NCI-H69 (cell line): ENCODE results near the gene RPH3AL.

Experiments used
- DNase-seq: peaks from one replicate; lab custom pipeline; 2025; lab: John Stamatoyannopoulos, UW

RPH3AL gene, protein sequence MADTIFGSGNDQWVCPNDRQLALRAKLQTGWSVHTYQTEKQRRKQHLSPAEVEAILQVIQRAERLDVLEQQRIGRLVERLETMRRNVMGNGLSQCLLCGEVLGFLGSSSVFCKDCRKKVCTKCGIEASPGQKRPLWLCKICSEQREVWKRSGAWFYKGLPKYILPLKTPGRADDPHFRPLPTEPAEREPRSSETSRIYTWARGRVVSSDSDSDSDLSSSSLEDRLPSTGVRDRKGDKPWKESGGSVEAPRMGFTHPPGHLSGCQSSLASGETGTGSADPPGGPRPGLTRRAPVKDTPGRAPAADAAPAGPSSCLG

DNA sequence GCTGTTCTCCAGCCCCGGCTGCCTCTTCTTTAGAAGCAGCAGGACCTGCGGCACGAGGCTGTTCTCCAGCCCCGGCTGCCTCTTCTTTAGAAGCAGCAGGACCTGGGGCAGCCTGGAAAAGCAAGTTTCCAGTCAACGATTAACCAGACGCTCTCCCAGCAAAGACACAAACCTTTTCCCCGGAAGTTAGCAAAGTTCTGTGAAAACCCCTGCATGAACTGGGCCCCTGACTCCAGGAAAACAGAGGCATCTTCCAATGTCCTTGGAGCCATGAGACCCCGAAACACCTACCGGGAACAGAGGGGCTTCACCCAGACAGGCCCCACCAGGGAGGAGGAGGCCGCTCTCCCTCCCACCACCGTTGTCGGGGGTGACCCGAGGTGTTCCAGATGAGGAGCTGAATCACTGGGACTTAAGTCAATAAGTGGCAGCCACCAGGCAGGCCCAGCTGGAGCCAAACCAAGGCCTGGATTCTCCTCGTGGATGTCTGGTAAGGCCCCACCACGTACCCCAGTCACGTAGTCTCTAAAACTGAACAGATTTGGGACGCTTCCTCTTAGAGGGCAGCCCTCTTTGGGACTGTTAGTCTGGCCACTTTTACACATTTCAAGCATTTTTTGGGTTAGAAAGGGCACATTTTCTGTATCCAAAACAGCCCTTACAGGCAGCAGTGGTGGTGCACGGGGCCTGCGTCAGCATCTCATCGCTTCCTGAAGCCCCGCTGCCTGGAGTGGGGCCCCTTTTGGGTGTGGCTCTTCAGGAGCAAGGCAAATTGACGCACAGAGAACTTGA, at the start of gene RPH3AL:
Gene RPH3AL (minus strand): TSS at position 387 of the 792 bp plus-strand sequence. CDS start 25,264 bp downstream, outside the sequence.
- no peak for DNase-seq

DNA sequence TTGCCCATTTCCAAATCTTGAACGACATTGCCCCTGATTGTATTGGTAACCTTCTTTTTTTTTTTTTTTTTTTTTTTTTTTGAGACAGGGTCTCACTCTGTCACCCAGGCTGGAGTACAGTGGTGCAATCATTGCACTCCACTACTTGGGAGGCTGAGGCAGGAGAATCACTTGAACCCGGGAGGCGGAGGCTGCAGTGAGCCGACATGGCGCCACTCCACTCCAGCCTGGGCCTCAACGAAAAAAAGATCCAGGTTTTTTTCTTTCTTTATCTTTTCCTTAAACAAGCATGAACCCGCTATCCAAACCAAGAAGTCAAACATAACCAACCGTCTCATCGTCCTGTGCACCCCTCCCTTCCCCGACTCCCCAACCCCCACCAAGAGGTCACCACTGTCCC, 47.6 kb upstream of the RPH3AL start:
- DNase-seq: no peak

DNA sequence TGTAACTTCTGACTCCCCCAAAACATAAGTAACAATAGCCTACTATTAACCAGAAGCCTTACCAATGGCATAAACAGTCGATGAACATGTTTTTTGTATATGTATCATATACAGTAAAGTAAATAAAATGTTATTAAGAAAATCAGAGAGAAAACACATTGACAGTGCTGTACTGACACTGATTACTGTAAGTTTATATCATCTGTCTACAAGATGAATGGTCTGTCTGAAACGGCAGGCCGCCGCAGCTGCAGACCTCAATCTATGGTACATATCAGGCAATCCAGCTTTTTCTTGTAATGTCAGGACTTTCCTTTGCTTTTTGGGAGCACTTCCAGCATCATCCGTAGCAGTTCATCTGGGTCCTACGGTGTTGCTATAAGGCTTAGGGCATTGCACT, 44.2 kb upstream of the RPH3AL start:
- DNase-seq: no peak

DNA sequence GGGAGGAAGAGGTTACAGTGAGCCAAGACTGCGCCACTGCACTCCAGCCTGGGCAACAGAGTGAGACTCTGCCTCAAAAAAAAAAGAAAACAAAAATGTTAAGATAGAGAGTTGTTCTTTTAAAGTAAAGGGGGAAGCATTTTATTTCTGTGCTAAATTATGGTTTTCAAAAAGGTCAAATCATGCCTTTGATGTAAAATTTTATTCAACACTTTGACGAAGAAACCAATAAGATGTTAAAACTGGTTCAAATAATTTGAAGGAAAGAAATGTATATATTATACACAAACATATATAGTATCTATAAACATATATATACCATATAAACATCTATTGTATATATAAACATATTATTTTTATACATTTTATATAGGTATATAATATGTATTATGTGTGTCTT, 43.4 kb upstream of the RPH3AL start:
- no peak for DNase-seq

DNA sequence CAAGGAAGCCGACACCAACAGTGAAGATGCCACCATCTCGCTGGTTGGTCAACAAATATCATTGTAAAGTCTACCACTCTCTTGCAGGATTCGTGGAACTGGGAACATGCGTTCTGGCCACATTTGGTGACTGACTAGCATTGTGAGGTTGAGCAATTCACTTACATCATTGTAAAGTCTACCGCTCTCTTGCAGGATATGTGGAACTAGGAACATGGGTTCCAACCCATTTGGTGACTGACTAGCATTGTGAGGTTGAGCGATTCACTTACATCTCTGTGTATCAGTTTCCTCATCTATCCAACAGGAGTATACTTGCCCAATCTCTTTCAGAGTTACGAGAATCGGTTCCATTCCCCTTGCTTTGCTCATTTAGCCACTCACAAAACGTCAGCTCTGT, 42.6 kb upstream of the RPH3AL start:
- no peak for DNase-seq

DNA sequence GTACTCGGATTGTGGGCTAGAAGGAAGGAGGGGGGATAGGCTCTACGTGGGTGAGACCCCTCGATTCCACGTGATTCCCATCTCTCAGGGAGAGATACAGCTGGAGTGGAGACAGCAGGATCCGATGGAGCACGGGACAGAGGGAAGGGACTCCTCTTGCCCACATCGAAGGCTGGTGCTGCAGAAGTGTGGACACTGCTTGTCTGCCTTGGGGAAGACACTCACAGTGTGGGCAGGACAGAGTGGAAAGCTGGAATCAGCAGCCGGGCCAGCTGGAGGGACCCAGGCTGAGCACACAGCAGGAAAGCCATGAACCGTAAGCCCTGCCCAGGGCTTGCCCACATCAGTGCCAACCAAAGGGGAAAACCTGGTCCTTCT, 42.1 kb upstream of the RPH3AL start:
- no peak for DNase-seq

DNA sequence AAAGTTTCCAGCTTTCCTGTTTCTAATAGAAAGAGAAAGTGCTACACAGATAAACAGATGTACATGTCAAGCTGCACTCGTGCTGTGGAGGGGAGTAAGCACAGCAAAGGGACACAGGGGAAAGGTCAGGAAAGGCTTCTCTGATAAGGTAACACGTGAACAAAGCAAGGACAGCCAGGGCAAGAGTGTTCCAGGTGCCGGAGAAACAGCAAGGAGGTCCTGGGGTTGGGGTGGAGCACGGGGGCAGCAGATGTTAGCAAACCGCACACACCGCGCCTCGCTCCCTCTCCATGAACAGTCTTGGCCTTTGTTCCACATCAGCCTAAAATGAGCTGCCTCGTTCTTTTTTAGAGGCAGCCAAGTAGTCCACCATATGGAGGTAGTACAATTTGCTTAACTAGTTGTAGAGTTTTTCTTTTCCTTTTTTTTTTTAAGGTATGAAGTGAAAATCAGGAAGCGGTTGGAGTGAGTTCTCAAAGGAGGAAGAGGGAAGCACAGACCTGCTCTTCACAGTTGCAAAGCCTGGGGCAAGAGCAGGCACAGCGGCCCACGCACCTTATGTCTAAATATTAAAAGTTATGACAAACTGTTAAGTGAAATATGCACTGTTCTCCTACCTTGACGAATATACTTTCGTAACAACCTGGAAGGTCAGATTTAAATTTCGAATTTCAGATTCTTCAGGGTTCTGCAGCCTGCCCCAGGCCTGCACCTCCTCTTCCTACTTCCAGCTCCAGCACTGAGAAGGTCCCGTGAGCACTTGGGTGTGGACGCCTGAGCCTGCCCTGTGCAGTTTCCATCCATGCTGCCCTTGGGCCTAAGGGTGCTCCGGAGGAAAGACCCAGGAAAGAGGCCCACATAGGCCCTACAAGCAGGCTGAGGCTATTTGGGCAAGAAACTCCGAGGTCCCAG, 41.5 kb upstream of the RPH3AL start:
- no peak for DNase-seq

DNA sequence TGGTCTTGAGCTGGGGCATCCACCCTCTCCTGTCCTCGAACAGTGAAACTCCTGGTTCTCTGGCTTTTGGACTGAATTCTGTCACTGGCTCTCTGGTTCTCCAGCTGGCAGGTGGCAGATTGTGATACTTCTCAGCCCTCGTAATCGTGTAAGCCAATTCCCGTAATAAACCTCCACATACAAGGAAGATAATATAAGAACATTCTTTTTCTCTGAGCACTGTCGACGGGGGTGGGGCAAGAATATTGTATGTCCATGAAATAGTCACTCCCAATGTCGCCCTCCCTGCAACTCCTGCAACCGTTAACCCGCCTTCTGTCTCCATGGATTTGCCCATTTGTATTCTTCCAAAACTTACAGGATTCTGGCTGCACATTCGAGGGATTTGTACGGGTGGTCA, 39.2 kb upstream of the RPH3AL start:
- no peak for DNase-seq

DNA sequence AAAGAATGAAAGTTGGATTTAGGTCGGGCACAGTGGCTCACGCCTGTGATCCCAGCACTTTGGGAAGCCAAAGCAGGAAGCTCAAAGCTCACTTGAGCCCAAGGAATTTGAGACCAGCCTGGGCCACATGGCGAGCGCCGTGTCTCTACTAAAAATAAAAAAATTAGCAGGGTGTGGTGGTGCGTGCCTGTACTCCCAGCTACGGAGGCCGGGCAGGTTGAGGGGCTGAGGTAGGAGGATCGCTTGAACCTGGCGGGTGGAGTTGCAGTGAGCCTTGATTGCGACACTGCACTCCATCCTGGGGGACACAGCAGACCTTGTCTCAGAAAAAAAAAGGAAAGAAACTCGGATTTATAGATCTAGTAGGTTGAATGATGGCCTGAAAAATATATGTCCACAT, 37.4 kb upstream of the RPH3AL start:
- DNase-seq: no peak

DNA sequence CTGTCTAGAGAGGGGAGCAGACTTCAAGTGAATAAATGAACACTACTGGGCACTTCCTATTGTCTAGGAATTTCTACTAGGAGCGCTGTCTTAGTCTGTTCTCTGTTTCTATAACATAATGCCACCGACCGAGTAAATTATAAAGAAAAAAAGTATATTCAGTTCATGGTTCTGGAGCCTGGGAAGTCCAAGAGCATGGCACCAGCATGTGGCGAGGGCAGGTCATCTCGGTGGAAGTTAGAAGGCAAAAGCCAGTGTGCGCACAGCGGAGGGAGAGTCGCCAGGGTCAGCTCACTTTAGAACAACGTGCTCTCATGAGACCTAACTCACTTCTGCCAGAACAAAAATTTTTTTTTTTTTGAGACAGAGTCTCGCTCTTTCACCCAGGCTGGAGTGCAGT, 35.5 kb upstream of the RPH3AL start:
- DNase-seq: no peak

DNA sequence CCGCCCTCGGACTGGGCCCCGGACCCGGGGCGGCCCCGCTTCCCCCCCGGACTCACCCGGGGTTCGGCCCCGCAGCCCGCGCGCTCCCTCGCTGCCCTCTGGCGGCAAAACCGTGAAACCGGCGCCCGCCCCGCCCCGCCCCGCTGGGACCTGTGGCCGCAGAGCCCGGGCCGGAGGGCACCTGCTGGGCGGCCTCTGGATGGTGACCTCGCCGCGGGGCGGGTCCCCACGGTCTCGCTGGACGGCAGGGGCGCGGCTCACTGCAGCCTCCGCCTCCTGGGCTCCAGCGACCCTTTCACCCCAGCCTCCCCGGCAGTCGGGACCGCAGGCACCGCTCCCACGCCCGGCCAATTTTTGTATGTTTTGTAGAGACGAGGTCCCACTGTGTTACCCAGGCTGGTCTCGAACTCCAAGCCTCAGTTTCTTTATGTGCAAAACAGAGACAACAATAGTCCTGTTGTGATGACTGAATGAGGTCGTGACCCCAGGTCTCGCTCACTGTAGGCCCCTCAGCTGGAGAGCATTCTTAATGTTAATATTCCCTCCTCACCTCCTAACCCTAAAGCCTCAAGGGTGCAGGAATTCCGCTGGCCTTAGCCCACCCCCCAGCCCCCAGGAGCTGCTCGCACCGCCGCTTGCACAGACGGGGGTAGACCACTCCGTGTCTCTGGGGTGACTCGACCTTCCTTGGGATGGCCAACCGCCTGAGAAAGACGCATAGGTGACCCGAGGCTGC, 33.7 kb upstream of the RPH3AL start:
- DNase-seq: peak; percentile 45

DNA sequence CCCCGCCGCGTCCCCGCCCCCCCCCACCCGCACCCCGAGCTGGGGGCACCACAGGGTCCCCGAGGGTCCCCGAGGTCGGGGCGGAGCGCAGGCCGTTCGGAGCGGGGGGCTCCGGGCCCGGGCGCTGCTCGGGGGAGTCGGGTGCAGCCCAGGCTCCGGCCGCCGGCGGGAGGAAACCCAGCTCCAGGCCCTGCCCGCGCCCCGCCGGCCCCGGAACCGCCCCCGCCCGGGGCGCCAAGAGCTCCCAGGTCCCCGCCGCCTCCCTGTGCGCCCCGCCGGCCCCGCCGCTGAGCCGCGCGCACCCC, 33.2 kb upstream of the RPH3AL start:
- DNase-seq: no peak

DNA sequence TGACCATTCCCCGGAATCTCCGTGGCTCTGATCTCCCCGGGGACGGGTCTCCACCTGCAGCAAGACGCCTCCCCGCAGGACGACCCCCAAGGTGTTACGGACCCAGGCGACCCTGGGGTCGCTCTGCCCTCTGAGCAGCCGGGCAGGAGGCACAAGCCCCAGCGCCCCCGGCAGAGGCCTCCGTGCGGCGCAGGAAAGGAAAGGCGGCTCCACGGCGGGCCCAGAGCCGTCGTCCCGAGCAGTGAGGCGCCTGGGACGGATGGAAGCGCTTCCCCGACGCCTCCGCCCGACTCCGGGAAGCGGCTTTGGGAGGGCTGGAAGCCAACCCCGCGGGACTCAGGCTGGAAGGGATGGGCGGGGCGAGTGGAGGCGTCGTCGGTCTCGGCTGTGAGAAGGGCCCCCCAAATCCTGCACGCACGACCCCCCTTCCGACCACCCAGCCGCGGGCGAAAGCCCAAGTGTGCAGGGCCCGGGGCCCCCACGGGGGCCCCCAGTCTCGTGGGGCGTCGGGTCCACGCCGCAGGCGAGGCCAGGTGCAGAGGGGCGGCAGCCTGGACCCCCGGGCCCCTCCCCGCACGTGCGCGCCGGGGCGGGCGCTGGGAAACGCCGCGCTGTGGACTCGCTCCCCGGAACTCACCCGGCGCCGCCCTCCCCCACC, 32.7 kb upstream of the RPH3AL start:
- DNase-seq: peak; percentile 15

DNA sequence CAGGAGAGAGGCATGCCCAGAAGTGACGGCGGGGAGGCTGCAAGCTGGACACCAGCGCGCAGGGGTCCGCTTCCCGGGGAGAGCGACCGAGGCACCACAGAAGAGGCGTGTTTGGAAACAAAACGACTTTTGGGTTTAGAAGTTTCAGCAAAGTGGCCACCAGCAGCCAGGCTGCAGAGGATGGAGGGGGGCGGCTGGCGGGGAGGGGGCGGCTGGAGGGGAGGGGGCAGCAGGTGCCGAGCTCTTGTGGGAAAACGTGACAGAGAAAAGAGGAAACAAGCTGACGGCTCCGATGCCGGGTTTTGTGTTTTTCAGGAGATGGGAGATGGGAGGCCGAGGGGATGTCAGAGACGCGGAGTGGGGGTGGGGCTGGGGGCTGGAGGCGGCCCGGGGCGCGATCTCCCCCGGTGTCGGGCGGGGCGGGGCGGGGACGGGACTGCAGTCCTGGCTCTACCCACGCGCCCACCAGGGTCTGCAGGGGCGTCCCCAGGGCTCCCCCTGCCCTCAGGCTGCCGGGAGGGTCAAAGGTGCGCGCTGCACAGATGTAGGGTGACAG, 32.1 kb upstream of the RPH3AL start:
- no peak for DNase-seq

DNA sequence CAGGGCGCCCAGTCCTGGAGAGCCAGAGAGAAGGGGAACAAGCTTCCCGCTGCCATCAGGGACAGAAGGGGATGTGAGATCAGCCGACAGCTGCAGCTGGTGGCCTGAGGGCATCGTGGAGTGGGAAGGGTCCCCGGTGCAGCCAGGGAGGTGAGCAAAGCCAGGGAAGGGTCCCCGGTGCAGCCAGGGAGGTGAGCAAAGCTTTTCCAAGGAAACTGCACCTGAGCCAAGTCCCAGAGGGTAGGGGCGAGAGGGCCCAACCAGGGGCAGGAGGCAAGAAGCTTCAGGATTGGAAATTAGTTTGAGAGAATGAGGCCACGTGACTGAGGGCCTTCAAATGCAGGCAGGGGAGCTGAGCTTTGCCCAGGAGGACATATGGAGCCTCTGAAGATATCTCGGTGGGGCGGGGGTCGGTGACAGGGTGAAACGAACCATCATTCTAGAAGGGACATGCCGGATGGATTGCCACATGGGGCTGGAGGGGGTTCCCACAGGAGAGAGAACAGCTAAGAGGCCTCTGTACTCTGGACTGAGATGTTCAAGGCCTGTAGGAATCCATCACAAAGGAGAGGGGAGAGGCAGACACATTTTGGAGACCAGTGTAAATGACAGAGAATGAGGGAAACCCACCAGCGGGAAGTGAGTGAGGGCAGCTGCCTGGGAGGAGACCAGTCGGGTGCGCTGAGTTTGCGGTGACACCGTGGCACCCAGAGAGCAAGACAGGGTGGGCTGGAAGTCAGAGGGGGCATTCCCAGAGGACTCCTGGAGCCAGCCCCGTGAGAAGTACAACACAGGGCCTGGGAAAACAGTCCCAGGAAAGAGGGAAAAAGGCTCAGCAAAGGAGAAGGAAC, 31.4 kb upstream of the RPH3AL start:
- DNase-seq: no peak

DNA sequence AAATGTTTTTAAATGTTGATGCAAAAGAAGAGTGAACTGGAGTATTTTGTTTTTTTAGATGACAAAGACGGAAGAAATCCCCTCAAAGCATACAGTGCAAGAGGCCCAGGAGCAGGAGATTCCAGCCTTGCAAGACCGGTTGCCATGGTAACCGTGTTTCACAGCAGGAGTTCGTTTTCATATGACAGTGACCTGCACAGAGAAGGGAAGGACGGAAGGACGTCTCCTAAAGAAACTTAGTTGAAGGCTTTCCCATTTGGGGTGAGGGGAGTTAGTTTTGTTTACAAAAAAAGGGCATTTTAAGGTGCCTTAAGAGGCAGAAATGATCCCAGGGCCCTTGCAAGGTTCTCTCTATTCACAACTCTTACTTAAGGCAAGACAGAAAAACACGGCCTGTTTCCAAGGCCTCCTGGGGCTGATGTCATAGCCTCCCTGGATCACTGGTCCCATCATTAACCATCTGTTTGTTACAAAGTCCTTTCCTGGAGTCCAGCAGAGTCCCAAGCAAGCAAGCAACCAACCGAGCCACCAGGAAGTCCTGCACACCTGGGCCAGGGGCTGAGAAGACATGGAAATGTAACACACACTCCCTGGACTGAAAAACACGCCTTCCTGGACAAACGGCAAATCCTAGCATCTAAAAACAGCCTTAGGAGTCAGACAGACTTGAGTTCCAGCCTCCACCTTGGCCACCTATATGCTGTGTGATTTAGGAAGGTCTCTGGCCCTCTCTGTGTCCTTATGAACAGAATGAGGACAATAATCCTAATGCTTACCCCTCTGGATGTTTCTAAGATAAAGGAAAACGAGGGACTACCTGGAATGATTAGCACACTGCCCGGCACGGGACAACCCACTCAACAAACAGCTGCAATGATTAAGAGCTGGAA, 30.3 kb upstream of the RPH3AL start:
- DNase-seq: peak; percentile 13

DNA sequence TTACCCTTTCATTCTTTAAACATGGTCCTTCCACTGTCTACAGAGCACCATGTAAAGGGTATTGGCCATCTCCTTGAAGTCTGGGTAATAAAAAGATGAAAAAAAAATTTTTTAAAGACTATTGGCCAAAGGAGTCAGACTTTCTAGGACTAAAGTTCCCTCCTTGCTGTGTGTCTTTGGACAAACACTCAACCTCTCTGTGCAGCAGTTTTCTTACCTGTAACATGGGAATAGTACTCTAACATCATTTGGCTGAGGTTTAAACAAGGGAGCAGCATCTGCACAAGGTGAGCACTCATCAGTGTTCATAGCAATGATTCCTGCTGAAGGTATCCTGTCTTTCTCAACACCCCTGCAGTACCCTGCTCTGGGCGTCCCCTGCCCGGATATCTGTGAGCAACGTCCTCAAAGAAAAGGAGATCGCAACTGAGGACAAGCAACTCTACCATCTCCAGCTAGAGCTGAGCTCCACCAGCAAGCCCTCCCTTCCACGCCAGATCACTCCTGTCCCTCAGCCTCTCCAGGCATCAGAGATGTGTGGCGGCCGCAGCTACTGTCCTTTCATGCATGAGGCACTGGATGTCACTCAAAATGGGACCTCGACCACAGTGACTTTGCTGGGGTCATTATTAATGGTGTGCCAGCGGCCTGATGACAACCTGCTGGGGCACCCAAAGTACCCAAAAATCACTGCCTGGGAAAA, 29.5 kb upstream of the RPH3AL start:
- DNase-seq: no peak

DNA sequence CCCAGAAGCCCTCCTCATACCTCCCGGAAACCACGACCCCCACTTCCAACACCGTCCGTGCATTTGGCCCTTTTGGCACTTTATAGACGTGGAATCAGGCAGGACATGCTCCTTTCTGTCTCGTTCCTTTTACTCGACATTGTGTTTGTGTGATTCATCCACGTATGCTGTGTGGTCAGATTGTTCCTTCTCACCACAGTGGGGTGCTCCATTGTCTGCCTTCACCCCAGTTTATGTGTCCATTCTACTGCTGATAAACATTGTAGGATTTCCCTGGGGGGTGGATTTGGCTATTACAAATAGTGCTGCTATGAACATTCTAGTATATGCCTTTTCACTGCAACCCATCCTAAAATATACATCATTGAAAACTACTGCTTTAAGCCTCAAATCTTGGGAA, 28.9 kb upstream of the RPH3AL start:
- no peak for DNase-seq
